Activated naive CD4-positive, alpha-beta T cell treated with anti-CD3 and anti-CD28 coated beads, Interleukin-2, amount 50 U/mL, for 24 hours (primary cell): ENCODE data around the gene MED13.
A peak's percentile ranks its signal among the peaks of the same experiment; 100 is the strongest.

Experiments used
- H3K27ac Mint-ChIP-seq: one replicate; pipeline ENCODE4 v1.8.0; 2021; ENCODE audit warnings: mild to moderate bottlenecking, mixed read lengths
- H3K27me3 Mint-ChIP-seq: one replicate; pipeline ENCODE4 v1.8.0; 2021; ENCODE audit warnings: mixed read lengths
- H3K36me3 Mint-ChIP-seq: one replicate; pipeline ENCODE4 v1.8.0; 2021; ENCODE audit warnings: mixed read lengths
- H3K4me1 Mint-ChIP-seq: one replicate; pipeline ENCODE4 v1.8.0; 2021; ENCODE audit warnings: mixed read lengths
- H3K4me3 Mint-ChIP-seq: one replicate; pipeline ENCODE4 v1.8.0; 2021; ENCODE audit warnings: mild to moderate bottlenecking, mixed read lengths
- H3K9me3 Mint-ChIP-seq: one replicate; pipeline ENCODE4 v1.8.0; 2021; ENCODE audit warnings: mixed read lengths

MED13 gene, protein sequence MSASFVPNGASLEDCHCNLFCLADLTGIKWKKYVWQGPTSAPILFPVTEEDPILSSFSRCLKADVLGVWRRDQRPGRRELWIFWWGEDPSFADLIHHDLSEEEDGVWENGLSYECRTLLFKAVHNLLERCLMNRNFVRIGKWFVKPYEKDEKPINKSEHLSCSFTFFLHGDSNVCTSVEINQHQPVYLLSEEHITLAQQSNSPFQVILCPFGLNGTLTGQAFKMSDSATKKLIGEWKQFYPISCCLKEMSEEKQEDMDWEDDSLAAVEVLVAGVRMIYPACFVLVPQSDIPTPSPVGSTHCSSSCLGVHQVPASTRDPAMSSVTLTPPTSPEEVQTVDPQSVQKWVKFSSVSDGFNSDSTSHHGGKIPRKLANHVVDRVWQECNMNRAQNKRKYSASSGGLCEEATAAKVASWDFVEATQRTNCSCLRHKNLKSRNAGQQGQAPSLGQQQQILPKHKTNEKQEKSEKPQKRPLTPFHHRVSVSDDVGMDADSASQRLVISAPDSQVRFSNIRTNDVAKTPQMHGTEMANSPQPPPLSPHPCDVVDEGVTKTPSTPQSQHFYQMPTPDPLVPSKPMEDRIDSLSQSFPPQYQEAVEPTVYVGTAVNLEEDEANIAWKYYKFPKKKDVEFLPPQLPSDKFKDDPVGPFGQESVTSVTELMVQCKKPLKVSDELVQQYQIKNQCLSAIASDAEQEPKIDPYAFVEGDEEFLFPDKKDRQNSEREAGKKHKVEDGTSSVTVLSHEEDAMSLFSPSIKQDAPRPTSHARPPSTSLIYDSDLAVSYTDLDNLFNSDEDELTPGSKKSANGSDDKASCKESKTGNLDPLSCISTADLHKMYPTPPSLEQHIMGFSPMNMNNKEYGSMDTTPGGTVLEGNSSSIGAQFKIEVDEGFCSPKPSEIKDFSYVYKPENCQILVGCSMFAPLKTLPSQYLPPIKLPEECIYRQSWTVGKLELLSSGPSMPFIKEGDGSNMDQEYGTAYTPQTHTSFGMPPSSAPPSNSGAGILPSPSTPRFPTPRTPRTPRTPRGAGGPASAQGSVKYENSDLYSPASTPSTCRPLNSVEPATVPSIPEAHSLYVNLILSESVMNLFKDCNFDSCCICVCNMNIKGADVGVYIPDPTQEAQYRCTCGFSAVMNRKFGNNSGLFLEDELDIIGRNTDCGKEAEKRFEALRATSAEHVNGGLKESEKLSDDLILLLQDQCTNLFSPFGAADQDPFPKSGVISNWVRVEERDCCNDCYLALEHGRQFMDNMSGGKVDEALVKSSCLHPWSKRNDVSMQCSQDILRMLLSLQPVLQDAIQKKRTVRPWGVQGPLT (N-terminal part only)

DNA sequence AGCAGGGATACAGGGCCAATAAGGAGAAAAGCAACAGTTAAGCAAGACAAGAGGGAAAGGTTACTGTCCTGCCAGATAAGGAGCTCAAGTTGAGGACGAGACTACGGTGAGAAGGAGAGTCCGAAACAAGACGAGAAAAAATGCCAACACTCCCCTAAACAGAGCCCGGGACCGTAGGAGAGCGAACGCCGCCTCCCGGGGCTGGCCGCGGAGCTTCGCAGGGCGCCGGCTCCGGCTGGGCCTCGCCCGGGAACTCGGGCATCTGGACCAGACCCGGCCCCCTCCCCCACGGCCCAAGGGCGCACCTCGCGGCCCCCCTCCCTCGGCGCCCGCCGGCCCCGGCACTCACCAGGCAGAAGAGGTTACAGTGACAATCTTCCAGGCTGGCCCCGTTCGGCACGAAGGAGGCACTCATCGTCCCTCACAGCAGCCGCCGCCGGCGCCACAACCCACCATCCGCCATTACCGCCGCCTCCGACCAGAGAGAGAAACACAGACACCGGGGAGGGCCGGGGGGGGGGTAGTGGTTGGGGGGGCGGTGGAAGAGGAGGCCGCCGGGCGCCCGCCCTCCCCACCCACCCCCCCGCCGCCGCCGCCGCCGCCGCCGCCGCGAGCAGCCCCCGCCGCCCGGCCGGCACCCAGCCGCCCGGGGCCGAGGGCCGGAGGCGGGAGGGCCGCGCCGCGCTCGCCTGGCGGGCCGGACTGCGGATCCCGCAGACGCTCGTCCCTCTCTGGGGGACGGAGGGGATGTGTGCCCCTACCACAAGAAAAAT, at the start of gene MED13:
Gene MED13, minus strand, starts transcription at position 488 of the 773 bp plus-strand sequence. Its CDS starts 73 bp downstream, at position 415.
- no peaks in the 10 kb centered on the region for H3K9me3 Mint-ChIP-seq
- H3K27me3 Mint-ChIP-seq: no peaks in the 10 kb centered on the region
- peaks cover 37% of the 10 kb centered on the region for H3K4me1 Mint-ChIP-seq
- H3K4me3 Mint-ChIP-seq: peak within 1 kb of the TSS; percentile 99
- H3K36me3 Mint-ChIP-seq: peaks cover 6% of the 10 kb centered on the region
- H3K27ac Mint-ChIP-seq: peak within 1 kb of the TSS; percentile 99

DNA sequence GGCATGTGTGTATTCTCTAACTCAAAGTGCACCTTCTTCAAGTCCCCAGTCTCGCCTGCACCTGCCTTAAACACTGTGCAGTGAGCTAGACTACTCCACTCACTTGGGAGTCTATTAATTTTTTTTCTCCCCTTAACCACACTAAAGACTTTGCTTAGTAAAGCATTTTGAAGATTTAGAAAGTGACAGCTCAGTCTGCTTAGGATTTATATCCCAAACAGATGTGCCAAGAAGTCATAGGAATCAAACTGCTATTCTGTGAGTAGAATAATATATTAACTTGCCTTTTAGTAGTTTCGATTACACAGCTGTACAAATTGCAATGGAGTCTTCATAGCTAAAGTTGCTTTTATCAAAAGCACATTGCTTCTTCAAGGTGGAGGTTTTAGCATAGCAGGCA, 47.2 kb upstream of the MED13 start:
- Mint-ChIP-seq H3K9me3 (no peaks in the 10 kb centered on the region), H3K36me3 (peaks cover 2% of the 10 kb centered on the region), H3K4me1 (no peaks in the 10 kb centered on the region), H3K27ac (no peak overlapping the region), H3K27me3 (no peaks in the 10 kb centered on the region), H3K4me3 (no peak overlapping the region)

DNA sequence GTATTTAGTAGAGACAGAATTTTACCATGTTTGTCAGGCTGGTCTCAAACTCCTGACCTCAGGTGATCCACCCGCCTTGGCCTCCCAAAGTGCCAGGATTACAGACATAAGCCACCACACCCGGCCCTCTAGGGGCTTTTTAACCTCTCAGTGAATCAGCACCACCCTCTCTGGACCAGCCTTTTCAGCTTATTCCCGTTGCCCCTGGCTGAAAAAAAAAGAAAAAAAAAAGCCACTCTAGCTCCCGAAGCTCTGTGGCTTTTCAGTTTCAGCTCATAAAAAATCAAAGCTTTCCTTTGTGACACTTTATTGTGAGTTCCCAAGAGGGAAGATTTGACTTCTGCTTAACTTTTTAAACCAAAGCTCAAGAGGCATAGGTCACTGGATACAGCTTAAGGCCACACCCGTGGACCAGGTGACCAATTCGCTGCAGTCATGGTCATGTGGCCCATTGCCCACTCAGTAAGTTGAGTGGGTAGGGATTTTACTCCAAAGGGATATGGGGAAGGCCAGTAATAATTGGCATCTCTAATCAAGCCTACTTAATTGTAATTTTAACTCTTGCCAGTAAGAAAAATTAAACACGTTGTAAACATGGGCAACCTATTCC, 46.6 kb upstream of the MED13 start:
- no peaks in the 10 kb centered on the region for H3K27me3 Mint-ChIP-seq
- H3K27ac Mint-ChIP-seq: no peak overlapping the region
- peaks cover 2% of the 10 kb centered on the region for H3K36me3 Mint-ChIP-seq
- no peak overlapping the region for H3K4me3 Mint-ChIP-seq
- H3K4me1 Mint-ChIP-seq: no peaks in the 10 kb centered on the region
- H3K9me3 Mint-ChIP-seq: no peaks in the 10 kb centered on the region

DNA sequence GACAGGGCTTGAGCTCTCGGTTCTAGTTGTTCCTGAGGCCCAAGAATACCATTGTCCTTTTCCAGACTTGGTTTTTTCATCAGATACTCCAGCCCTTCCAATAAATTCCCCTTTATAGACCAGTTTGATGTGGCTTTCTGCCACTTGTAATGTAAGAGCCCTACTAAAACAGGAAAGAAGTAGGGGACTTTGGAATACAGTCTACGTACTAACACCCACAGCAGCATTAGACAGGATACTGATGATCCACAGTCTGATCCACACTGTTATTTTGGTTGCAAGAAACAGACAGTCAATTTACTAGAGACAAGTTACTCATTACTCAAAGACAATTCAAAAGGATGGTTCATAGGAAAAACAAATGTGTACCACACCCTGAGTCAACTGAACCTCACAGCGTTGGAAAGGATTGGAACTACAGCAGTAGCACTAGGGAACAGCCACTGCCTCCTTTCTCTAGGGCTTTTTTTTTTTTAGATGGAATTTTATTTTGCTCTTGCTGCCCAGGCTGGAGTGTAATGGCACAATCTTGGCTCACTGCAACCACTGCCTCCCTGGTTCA, 45.9 kb upstream of the MED13 start:
- H3K27me3 Mint-ChIP-seq: no peaks in the 10 kb centered on the region
- H3K27ac Mint-ChIP-seq: no peak overlapping the region
- H3K4me3 Mint-ChIP-seq: no peak overlapping the region
- peaks cover 2% of the 10 kb centered on the region for H3K36me3 Mint-ChIP-seq
- H3K4me1 Mint-ChIP-seq: no peaks in the 10 kb centered on the region
- no peaks in the 10 kb centered on the region for H3K9me3 Mint-ChIP-seq

DNA sequence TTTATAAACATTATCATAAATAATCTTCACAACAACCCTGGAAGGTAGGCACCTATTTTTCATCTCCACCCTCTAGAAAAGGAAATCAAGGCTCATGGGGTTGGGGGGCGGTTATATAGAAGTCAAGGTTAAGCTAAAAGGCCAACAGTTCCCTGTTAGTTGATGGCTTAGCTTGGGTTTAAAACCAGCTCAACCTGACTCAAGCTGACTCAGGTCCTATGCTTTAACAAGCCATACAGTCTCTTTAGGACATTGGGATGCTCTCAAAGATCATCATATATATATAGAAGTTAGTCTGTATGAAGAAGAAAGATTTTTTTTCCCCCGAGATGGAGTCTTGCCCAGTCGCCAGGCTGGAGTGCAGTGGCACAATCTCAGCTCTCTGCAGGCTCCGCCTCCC, 44.8 kb upstream of the MED13 start:
- Mint-ChIP-seq H3K4me1 (no peaks in the 10 kb centered on the region), H3K9me3 (no peaks in the 10 kb centered on the region), H3K27ac (no peak overlapping the region), H3K4me3 (no peak overlapping the region), H3K27me3 (peaks cover 2% of the 10 kb centered on the region), H3K36me3 (peaks cover 2% of the 10 kb centered on the region)

DNA sequence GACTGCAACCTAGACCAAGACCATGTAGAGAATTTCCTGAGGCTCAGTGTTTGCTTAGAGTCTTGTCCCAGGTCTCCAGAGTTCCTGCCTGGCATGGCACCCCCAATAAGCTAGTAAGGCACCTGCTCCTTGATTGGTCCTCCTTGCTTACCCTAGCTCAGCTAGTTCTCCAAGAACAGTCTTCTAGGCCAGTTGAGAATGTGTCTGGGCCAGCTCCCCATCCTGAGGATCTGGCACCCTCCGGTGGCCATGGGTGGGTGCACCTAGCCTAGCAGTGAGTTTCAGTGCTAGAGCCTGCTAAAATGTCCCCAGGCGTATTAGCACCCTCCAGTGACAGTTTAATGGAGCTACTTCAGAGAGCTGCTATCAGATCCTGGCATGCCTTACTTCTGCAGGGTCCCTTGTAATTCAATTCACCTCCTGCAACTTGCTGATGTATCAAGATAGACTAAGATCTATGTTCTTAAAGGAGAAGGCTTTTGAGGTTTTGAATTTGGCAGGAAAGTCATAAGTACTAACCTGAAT, 44.4 kb upstream of the MED13 start:
- no peaks in the 10 kb centered on the region for H3K4me1 Mint-ChIP-seq

DNA sequence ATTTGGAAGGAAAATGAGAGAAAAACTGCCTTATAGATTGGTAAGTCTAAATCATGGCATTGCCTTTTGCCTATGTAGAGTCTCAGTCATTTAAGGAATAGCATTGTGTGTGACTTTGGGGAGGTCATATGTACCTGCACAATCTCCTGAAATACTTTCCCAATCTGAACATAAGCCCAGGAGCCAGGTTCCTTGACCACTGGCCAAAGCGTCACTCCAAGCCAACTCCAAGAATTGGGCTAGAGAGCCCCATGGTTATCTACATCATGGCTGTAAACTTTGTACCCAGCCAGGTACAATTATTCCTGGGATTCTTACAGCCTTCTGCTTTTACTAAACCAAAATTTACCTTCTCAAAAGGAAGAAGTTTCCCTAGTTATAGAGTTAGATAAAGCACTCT, 40.8 kb upstream of the MED13 start:
- no peak overlapping the region for H3K27ac Mint-ChIP-seq
- no peaks in the 10 kb centered on the region for H3K4me1 Mint-ChIP-seq
- H3K36me3 Mint-ChIP-seq: no peaks in the 10 kb centered on the region
- no peak overlapping the region for H3K4me3 Mint-ChIP-seq
- no peaks in the 10 kb centered on the region for H3K9me3 Mint-ChIP-seq
- peaks cover 2% of the 10 kb centered on the region for H3K27me3 Mint-ChIP-seq

More for the DNA sequence above, 44.4 kb upstream of the MED13 start:
- Mint-ChIP-seq H3K27ac (no peak overlapping the region), H3K27me3 (peaks cover 2% of the 10 kb centered on the region), H3K36me3 (peaks cover 2% of the 10 kb centered on the region), H3K4me3 (no peak overlapping the region), H3K9me3 (no peaks in the 10 kb centered on the region)

DNA sequence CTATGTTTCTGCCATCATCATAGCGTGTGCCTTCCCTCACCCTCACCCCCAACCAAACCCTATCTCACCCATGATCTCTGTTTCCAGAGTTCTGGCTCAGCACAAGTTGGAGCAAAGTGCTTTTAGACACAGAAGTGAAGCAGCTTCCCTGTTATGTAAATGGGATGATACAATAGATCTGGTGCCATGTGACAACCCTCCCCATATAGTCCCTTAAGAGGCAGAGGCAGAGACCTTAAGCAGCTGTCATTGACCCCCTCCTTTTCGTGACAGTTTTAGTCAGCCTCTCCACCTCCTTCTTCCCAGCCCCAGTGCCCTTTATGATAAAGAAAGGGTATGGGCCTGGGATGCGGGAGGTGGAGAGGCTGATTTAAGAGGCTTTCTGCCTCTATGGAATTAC, 40.3 kb upstream of the MED13 start:
- H3K36me3 Mint-ChIP-seq: no peaks in the 10 kb centered on the region
- H3K9me3 Mint-ChIP-seq: no peaks in the 10 kb centered on the region
- H3K4me1 Mint-ChIP-seq: no peaks in the 10 kb centered on the region
- H3K4me3 Mint-ChIP-seq: no peak overlapping the region
- peaks cover 2% of the 10 kb centered on the region for H3K27me3 Mint-ChIP-seq
- no peak overlapping the region for H3K27ac Mint-ChIP-seq

DNA sequence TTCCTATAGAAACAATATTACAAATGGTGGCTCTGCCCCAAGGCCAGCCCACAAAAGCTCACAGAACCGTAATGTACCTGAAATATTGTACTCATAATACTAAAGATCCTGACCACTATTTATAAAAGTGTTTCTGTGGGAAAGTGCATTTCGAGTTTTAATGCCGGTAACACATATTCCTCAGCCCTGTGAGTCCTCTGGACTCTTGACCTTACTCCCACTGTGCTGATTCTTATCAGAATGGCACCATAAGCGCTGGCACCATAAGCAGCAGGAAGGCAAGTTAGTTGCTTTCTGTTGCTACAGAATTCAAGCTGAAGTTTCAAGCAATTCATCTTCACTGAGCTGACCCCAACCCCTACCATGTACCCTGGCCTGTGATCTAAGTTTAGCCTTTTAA, 36.4 kb upstream of the MED13 start:
- peaks cover 8% of the 10 kb centered on the region for H3K4me1 Mint-ChIP-seq
- no peak overlapping the region for H3K4me3 Mint-ChIP-seq
- H3K9me3 Mint-ChIP-seq: no peaks in the 10 kb centered on the region
- H3K27me3 Mint-ChIP-seq: peaks cover 2% of the 10 kb centered on the region
- H3K27ac Mint-ChIP-seq: no peak overlapping the region
- no peaks in the 10 kb centered on the region for H3K36me3 Mint-ChIP-seq

DNA sequence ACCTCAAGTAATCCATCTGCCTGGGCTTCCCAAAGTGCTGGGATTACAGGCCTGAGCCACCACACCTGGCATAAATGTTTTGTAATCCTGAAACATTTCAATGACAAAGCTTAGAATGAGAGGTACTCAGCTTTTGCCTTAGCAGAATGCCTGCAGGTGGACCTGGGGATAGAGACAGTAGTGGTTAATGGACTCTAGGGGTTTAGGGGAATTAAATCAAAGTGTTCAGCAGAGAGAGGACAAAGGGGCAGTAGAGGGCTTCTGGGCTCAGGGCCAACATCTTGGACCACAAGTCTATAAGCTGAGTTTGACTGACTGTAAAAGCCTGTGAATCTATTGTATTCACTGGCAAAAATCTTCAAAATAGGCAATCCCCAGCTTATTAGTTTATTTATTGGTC, 36.0 kb upstream of the MED13 start:
- Mint-ChIP-seq H3K27me3 (peaks cover 2% of the 10 kb centered on the region), H3K4me1 (peaks cover 8% of the 10 kb centered on the region), H3K4me3 (no peak overlapping the region), H3K27ac (no peak overlapping the region), H3K9me3 (no peaks in the 10 kb centered on the region), H3K36me3 (no peaks in the 10 kb centered on the region)

DNA sequence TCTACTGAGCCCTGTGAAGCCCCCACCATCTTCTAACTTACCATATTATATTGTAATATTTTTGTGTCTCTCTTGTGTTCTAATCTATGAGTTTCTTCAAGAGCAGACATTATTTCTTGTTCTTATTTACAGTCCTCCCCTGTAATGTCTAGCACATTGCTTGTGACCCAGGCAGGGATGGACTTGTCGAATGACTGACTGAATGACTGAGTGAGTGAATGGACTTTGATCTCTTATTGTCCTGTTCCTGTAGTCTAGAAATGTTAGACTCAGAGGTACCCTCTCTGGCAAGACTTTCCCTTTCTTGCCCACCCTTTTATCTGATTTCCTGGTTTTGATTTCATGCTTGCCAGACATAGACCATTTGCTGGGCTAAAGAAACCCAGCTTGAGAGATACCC, 35.0 kb upstream of the MED13 start:
- Mint-ChIP-seq H3K27me3 (no peaks in the 10 kb centered on the region), H3K4me3 (no peak overlapping the region), H3K27ac (no peak overlapping the region), H3K9me3 (no peaks in the 10 kb centered on the region), H3K4me1 (peaks cover 8% of the 10 kb centered on the region), H3K36me3 (no peaks in the 10 kb centered on the region)

DNA sequence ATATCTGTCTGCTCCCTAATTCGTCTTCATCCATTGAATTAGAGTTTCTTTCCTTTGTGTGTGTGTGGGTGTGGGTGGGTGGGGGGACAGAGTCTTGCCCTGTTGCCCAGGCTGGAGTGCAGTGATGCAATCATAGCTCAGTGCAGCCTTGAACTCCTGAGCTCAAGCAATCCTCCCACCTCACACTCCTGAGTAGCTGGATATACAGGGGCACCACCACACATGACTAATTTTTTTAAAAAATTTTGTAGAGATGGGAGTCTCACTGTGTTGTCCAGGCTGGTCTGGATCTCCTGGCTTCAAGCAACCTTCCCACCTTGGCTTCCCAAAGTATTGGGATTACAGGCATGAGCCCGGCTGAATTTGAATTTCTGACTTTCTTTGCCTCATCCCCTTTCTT, 34.5 kb upstream of the MED13 start:
- H3K4me3 Mint-ChIP-seq: no peak overlapping the region
- peaks cover 8% of the 10 kb centered on the region for H3K4me1 Mint-ChIP-seq
- H3K9me3 Mint-ChIP-seq: no peaks in the 10 kb centered on the region
- no peaks in the 10 kb centered on the region for H3K36me3 Mint-ChIP-seq
- no peak overlapping the region for H3K27ac Mint-ChIP-seq
- H3K27me3 Mint-ChIP-seq: no peaks in the 10 kb centered on the region

DNA sequence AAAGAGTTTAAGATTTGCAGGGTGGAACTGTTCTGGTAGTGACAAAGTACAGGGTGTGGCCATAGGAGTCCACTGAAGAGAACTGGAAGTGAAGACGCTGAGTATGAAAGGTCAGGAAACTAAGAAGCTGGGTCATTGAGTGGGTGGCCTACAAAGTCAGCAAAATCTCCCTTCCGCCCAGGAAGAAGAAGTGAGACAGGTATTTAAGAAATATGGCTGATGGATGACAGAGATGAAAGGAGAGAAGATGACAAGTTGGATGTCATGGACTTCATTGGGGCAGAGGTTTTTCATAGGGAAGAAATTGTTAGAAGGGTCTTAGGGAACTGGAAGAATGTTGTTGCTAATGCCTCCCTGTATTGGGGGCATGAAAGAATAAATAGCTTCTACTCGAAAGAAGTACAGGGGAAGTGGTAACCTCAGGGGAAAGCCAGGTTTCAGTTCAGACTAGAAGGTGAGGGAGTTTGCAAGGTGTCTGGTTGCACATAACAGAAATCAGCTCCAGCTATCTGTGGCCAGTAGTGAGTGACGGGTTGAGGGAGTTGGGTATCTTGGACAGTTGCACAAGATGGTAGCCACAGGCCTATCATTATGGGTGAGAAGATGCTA, 33.6 kb upstream of the MED13 start:
- Mint-ChIP-seq H3K4me1 (peaks cover 8% of the 10 kb centered on the region), H3K36me3 (no peaks in the 10 kb centered on the region), H3K9me3 (no peaks in the 10 kb centered on the region), H3K27ac (no peak overlapping the region), H3K4me3 (no peak overlapping the region), H3K27me3 (no peaks in the 10 kb centered on the region)

DNA sequence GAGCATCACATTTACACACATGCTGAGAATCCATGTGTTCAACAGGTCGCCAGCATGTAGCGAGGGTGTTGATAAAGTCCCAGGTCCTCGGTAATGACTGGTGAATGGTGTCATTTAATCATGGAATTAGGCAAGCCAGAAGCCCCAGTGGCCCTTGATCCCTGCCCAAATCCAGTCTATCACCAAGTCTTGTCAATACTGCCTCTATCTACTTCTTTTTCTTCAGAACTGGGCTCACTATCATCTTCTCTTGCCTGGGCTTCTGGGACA, 31.3 kb upstream of the MED13 start:
- no peaks in the 10 kb centered on the region for H3K9me3 Mint-ChIP-seq
- no peak overlapping the region for H3K4me3 Mint-ChIP-seq
- peaks cover 8% of the 10 kb centered on the region for H3K4me1 Mint-ChIP-seq
- peaks cover 2% of the 10 kb centered on the region for H3K27me3 Mint-ChIP-seq
- H3K36me3 Mint-ChIP-seq: no peaks in the 10 kb centered on the region
- H3K27ac Mint-ChIP-seq: no peak overlapping the region
